SK-N-DZ (cell line): ENCODE data around the gene ASB1. TPM values are rescaled to one million over a fixed set of nuclear protein-coding genes. Genes with fewer than 3 reads are reported as not detected.
A peak's percentile ranks its signal among the peaks of the same experiment; 100 is the strongest.

Source experiments
- DNase-seq: peaks from one replicate; pipeline ENCODE4 v3.0.0-alpha.2; 2015; ENCODE audit warnings: low spot score
- polyA plus RNA-seq, 2 experiments: library from polyadenylated mRNA; depleted of rRNA; stranded (reverse); fragments of >200 nt; gene quantifications; 2 replicates each; pipeline ENCODE4 v1.2.3, GENCODE V29; 2014

ASB1 gene, protein sequence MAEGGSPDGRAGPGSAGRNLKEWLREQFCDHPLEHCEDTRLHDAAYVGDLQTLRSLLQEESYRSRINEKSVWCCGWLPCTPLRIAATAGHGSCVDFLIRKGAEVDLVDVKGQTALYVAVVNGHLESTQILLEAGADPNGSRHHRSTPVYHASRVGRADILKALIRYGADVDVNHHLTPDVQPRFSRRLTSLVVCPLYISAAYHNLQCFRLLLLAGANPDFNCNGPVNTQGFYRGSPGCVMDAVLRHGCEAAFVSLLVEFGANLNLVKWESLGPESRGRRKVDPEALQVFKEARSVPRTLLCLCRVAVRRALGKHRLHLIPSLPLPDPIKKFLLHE
- polyA plus RNA-seq (2014; cell fraction: cytosol; rRNA removed), result 18.3 and 18.4 TPM in 2 replicates
- 15.4 and 30.0 TPM in 2 replicates for polyA plus RNA-seq (2014; cell fraction: nucleus; rRNA removed)

DNA sequence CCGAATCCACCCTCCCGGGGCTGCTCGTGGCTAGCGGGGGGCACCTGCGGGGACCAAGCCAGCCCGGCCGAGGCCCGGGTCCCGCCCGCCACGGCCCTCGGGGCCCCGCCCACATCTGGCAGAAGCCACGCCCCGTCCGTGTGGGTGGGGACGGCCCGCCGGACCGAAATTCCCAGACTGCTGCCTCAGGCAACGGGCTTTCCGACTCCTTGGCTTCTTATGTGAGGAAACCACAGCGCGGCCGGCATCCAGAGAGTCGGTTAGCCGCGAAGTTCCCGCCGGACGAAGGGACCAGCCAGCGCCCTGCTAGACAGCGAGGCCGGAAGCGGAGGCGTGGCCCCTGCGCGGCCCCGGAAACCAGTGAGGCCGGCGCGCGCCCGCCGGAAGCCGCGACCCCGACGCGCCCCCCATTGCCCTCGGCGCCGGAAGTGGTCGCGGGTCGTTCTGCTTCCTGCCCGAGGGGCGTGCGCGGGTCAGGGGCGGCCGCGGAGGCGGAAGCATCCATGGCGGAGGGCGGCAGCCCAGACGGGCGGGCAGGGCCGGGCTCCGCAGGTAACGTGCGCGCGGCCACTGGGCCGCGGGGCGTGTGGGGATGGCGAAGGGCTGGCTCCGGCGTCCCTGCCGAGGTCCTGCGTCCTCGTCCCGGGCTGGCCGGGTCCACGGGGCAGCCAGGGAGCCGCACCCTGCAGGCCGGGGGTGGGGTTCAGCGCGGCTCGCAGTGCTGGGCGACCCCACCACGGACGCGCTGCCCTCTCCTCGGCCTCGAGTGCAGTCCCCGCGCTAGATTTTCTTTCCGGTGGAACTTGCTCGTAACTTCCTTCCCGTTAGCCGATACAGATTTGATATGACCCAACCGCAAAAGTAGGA is at the start of gene ASB1:
Gene ASB1 (plus strand): TSS at position 360 of the 867 bp plus-strand sequence. CDS start 144 bp downstream, at position 504.
- peak; percentile 87 for DNase-seq

GRCh38 chr2:238378230-238379095 is 48.3 kb upstream of the ASB1 start:
- no peak for DNase-seq

DNA sequence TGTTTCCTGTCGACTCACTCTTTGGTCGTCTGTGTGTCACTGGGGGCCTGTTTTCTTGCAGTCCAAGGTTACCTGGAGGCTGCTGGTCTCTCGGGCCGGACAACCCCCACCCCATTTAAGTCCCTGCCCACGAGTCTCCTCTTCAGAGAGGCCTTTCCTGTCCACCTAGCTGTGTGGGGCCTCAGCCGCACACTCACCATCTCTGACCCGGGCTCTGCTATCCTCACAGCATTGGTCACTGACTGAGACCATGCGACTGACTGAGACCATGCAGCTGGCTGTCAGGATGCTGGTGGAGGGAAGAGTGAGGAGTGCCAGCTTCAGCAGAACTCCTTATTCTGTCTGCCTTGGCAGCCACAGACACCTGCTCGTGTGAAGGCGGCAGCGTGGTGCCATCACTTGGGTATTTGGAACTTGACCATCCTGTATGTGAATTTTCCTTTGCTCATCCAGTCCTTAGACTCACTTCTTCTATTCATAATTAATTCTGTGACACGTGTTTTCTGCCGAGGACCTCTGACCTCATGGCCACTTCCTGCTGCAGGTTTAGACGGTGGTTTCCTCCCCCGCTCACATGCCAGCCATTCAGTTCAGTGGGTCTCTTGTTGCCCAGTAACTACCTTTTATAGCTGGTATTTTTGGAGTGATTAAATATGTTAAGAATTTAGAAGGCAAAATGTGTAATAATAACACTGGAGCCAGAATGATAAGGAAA is 47.5 kb upstream of the ASB1 start:
- DNase-seq, result no peak

- DNase-seq, result no peak
Measured at GRCh38 chr2:238380336-238380735, 46.4 kb upstream of the ASB1 start.

DNA sequence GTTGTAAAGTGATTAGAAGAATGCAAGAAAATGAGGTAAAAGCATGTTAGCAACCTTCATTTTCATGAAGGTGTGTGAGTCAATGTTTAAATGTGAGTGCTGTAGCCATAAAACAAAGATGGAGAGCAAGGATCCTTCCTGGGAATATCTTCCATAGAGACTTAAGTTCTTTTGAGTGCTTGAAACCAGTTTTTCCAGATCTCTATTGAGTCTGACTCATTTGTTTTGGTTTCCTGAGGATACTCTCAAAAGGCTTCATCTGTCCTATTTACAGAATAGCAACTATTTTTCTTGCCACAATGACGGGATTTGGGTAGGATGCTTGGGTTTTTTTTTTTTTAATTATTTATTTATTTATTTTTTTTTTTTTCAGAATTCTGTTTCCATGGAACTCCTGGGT is 45.9 kb upstream of the ASB1 start:
- no peak for DNase-seq

DNA sequence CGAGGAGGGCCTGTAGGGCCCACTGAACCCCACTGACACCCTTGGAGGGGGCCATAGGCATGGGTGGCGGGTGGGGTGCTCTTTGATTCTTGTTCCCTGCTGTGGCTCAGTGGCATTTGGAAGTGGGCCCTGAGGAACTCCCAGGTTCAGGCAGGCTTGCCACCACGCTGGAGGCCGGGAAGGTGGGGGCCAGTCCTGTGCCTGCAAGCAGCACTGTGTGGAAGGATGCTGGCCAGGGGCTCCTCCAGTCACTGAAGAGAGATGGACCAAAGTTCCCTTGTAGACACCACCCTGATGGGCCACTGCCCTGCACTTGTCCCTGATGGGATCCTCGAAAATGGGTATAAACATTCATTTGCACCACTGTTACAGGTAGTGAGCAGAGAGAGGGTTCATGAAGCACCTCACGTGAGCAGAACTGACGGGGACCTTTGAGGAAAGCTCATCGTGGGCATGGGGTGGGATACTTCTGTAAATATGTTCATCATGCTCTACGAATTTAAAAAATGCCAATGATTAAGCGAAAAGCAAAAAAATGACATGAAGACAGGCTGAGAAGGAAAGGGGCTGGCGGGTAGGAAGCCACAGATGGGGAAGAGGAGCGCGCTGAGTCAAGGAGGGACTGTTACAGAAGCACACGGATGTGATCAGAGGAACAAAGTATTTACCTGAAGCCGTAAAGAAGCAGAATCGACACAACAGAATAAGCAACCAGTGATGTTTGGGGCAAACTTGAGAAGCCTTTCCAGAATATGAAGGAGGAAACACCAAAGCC is 45.2 kb upstream of the ASB1 start:
- DNase-seq, result no peak

- no peak for DNase-seq
Measured at GRCh38 chr2:238382381-238382781, 44.3 kb upstream of the ASB1 start.

GRCh38 chr2:238383135-238383534 is 43.6 kb upstream of the ASB1 start:
- no peak for DNase-seq

- DNase-seq, result no peak
Measured at GRCh38 chr2:238383743-238384380, 42.9 kb upstream of the ASB1 start.

DNA sequence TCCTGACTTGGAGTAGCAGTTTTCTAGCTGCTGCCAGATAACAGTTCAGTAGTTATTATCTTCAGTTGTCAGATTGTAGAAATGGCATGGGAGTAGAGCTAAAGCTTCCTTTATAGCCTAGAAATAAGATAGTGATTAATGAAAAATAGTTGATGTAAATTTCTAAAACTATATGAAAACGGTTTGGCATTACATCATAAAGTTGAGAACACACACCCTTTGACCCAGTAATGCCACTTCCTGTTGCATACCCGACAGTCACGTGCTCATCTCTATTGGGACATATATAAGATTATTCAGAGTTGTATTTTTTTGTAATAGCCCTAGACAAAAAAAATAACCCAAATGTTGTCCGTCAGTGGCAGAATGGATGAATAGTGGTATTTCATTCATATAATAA is 39.4 kb upstream of the ASB1 start:
- no peak for DNase-seq

DNA sequence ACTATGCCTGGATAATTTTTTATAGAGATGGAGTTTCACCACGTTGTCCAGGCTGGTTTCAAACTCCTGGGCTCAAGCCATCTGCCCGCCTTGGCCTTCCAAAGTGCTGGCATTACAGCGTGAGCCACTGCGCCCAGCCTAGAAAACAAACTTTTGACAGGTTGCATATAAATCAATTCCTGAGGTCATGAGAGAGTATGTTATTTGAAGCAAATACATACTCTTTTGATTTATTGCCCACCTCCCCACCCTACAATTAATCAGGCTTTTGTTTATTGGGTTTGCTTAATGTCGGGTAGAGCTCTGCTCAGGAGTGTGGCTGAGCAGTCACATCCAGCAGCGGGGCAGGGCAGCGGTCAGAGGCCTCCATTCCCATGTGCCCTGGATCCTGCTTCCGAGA is 37.9 kb upstream of the ASB1 start:
- DNase-seq, result no peak

DNA sequence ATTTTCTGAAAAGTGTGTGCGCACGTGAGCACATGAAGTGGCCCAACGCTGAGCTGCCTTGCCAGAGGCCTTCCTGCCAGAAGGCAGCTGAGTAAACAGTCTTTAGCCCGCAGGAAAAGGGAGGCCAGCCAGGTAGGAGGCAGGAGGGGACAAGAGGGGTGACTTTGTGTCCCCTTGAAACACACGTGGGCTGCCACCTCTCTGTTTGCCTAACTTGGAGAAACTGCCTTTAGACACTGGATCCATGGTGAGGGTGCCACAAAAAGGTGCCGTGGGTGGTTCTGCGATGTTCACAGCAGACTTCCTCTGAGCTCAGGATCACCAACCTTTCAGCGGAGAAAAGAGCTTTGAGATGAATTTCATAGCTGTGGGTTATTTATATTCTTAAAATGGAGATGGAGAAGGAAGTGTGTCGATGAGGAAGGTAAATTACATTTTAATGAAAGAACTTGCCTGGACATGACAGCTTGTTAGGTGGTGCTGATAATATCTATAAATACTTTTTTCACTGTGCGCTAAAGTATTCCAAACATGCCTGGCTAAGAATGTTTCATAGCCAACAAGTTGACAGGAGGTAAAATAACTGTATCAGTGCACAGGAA is 36.6 kb upstream of the ASB1 start:
- no peak for DNase-seq

DNA sequence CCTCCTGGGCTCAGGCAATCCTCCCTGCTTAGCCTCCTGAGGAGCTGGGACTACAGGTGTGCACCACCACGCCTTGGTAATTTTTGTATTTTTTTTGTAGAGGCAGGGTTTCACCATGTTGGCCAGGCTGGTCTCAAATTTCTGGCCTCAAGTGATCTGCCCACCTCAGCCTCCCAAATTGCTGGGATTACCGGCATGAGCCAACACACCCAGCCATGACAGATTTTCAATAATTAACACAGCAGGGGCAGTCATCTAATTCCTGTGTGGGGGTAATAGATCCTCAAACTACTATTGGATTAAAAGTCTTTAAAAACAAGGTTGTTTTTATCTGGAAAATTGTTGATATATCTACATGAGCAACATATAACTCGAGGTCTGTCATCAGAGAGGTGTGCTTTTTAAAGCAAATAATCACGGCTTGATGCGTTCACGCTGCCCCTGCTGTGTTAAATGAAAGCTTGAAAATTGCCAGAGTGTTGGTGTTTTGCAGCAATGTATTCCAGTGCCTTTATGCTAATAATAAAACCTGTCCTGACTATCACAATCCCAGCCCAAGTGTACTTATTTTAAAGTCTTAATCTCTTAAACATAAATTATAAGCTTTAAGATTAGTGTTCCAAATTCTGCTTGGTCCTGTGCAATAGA is 35.6 kb upstream of the ASB1 start:
- no peak for DNase-seq

DNA sequence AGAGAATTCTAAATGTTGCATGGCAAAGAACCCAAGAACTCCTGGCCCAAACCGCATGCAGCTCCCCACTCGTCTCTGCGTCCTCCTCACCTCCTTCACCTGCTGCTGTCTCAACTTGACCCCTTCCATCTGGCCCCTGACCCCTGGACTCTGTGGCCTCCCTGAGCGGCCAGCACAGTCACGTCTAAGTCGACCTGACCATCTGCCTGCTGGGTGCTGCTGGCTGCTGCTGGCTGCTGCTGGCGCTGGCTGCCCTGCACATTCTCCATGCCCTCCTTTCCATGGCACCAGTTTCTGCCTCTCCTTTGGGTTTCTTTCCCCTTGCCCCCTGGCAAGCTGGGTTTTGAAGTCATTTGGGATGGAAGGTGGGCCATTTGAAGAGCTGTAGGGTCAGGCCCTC is 30.1 kb upstream of the ASB1 start:
- no peak for DNase-seq

DNA sequence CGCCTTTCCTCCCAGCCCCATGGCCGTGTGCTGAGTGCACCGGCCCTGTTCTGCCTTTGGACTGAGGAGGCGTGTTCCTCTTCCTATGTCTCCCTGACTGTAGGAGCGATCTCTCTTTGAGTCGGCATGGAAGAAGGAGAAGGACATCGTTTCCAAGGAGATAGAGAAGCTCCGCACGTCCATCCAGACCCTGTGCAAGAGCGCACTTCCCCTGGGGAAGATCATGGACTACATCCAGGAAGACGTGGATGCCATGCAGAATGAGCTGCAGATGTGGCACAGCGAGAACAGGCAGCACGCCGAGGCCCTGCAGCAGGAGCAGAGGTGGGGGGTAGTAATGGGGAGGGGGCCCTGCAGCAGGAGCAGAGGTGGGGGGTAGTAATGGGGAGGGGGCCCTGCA is 29.4 kb upstream of the ASB1 start:
- DNase-seq, result no peak

DNA sequence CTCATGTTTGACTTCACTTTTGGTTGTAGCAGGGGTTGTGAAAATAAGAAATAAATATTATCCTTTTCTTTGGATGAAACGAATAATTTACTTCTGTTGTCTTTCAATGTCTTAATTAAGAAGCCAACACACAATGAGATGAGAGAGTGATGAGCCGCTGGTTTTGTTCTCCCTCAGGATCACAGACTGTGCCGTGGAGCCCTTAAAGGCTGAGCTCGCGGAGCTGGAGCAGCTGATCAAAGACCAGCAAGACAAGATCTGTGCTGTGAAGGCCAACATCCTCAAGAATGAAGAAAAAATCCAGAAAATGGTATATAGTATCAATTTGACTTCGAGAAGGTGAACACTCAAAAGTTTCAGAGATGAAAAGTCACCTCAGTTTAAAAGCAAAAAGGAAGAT is 28.1 kb upstream of the ASB1 start:
- no peak for DNase-seq

- DNase-seq, result no peak
Measured at GRCh38 chr2:238399094-238399493, 27.6 kb upstream of the ASB1 start.

DNA sequence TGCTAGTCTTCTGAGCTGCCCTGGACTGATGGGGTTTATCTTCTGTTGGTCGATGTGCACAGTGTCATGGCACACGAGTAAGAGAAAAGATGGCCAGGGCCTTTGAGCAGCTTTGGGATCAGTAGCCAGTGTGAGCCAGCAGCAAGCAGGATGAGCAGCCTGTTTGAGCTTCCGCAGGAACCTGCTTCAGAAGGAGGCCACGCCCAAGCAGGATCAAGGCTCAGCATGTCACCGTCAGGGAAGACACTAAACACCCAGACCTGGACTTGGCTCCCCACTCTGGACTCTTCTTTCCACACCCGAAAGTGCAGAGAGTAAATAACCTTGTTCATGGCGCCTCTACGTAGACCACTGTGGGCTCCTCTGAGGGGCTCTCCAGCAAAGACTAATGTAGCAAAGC is 25.2 kb upstream of the ASB1 start:
- no peak for DNase-seq
